HEK293T (cell line): ENCODE measurements around the gene L3MBTL1.

Source experiments
- ARNT ChIP-seq: fragments of 450-650 bp; IDR thresholded peaks from 2 replicates; pipeline ENCODE4 v1.6.1; 2017; ENCODE audit warnings: mild to moderate bottlenecking
- BHLHE40 ChIP-seq: fragments of 450-650 bp; IDR thresholded peaks from 2 replicates; pipeline ENCODE4 v1.6.1; 2016; ENCODE audit warnings: mild to moderate bottlenecking, moderate library complexity, borderline replicate concordance
- ELF4 ChIP-seq: fragments of 450-650 bp; IDR thresholded peaks from 2 replicates; pipeline ENCODE4 v1.6.1; 2017; ENCODE audit warnings: antibody characterized with exemption
- FOXK2 ChIP-seq: fragments of 450-650 bp; IDR thresholded peaks from 2 replicates; pipeline ENCODE4 v1.6.1; 2016; ENCODE audit warnings: mild to moderate bottlenecking
- L3MBTL2 ChIP-seq: fragments of 450-650 bp; conservative IDR thresholded peaks from 2 replicates; pipeline ENCODE4 v1.6.1; 2016; ENCODE audit warnings: mild to moderate bottlenecking
- NFRKB ChIP-seq: fragments of 450-650 bp; IDR thresholded peaks from 2 replicates; pipeline ENCODE4 v1.6.1; 2016; ENCODE audit warnings: mild to moderate bottlenecking, moderate library complexity
- SP1 ChIP-seq: fragments of 450-650 bp; IDR thresholded peaks from 2 replicates; pipeline ENCODE4 v1.6.1; 2017
- SUZ12 ChIP-seq: fragments of 450-650 bp; IDR thresholded peaks from 2 replicates; pipeline ENCODE4 v1.6.1; 2016; ENCODE audit warnings: mild to moderate bottlenecking
- TARDBP ChIP-seq: fragments of 450-650 bp; IDR thresholded peaks from 2 replicates; pipeline ENCODE4 v1.6.1; 2016
- ZNF384 ChIP-seq: fragments of 450-650 bp; IDR thresholded peaks from 2 replicates; pipeline ENCODE4 v1.6.1; 2016

GRCh38 chr20:43506238-43506637 lies 1.3 kb upstream of the L3MBTL1 start:
- TF ChIP-seq SP1 (no peak), FOXK2 (no peak), ARNT (no peak), BHLHE40 (no peak), L3MBTL2 (no peak), TARDBP (no peak), NFRKB (no peak), ELF4 (no peak), ZNF384 (no peak), SUZ12 (no peak)
